Smooth muscle cell (in vitro differentiated cells): ENCODE results near the gene ACMSD. TPM values are rescaled to one million over a fixed set of nuclear protein-coding genes. Genes with fewer than 3 reads are reported as not detected.

ENCODE experiments used
- DNase-seq: peaks from one replicate; lab custom pipeline; 2025; ENCODE audit not compliant: unreplicated experiment; lab: John Stamatoyannopoulos, UW
- H2AFZ ChIP-seq: fragments of 200-600 bp; sonication (generic); 2 replicates; pipeline ENCODE4 v1.6.0; 2016; ENCODE audit warnings: antibody characterized with exemption, low read depth, mild to moderate bottlenecking
- H3F3A ChIP-seq: fragments of 200-600 bp; sonication (generic); 2 replicates; pipeline ENCODE4 v1.6.0; 2017; ENCODE audit warnings: antibody characterized with exemption, low read depth
- H3K27ac ChIP-seq: fragments of 200-600 bp; sonication (generic); 2 replicates; pipeline ENCODE4 v1.5.1; 2016; ENCODE audit warnings: low read depth, mild to moderate bottlenecking
- H3K27me3 ChIP-seq: fragments of 200-600 bp; sonication (generic); 2 replicates; pipeline ENCODE4 v1.6.1; 2016; ENCODE audit warnings: low read depth, mild to moderate bottlenecking
- H3K36me3 ChIP-seq: fragments of 200-600 bp; sonication (generic); 2 replicates; pipeline ENCODE4 v1.5.1; 2016; ENCODE audit warnings: low read depth
- H3K4me1 ChIP-seq: fragments of 200-600 bp; sonication (generic); 2 replicates; pipeline ENCODE4 v1.5.1; 2016; ENCODE audit warnings: low read depth
- H3K4me2 ChIP-seq: fragments of 200-600 bp; sonication (generic); 2 replicates; pipeline ENCODE4 v1.6.0; 2016; ENCODE audit warnings: mild to moderate bottlenecking
- H3K4me3 ChIP-seq: fragments of 200-600 bp; sonication (generic); 2 replicates; pipeline ENCODE4 v1.5.1; 2016; ENCODE audit warnings: mild to moderate bottlenecking
- H3K79me2 ChIP-seq: fragments of 200-600 bp; sonication (generic); 2 replicates; pipeline ENCODE4 v1.6.0; 2016; ENCODE audit warnings: low read depth, mild to moderate bottlenecking
- H3K9ac ChIP-seq: fragments of 200-600 bp; sonication (generic); 2 replicates; pipeline ENCODE4 v1.6.0; 2016; ENCODE audit warnings: low read depth
- H3K9me3 ChIP-seq: fragments of 200-600 bp; sonication (generic); replicated peaks from 2 replicates; pipeline ENCODE4 v1.5.1; 2016; ENCODE audit warnings: low read depth
- H4K20me1 ChIP-seq: fragments of 200-600 bp; sonication (generic); 2 replicates; pipeline ENCODE4 v1.6.0; 2016; ENCODE audit warnings: low read depth
- WGBS: methylation state at CpG from one replicate; pipeline ENCODE4 v1.1.7; 2016; ENCODE audit warnings: low lambda C conversion rate; 5-methylcytosine and 5-hydroxymethylcytosine counted together
- polyA plus RNA-seq: library from polyadenylated mRNA; unstranded; fragments of >200 nt; fragmentation: Nextera tagmentation; extraction: Ambion mirVana; gene quantifications from 2 replicates; pipeline ENCODE4 v1.2.1, GENCODE V29; 2016
- total RNA-seq: library from RNA; depleted of rRNA; stranded (reverse); fragments of >200 nt; gene quantifications from 2 replicates; pipeline ENCODE4 v1.2.3, GENCODE V29; 2014
- TF ChIP-seq, protein P1 (sequence below): fragments of 200-600 bp; sonication (generic); IDR thresholded peaks from 2 replicates; pipeline ENCODE4 v1.5.1; 2017; ENCODE audit warnings: borderline replicate concordance, mild to moderate bottlenecking, antibody characterized with exemption; ENCODE audit not compliant: insufficient read depth, poor library complexity, severe bottlenecking

Gene ACMSD
- total and polyA plus RNA-seq, 2 experiments from 2014 or later: not detected

DNA sequence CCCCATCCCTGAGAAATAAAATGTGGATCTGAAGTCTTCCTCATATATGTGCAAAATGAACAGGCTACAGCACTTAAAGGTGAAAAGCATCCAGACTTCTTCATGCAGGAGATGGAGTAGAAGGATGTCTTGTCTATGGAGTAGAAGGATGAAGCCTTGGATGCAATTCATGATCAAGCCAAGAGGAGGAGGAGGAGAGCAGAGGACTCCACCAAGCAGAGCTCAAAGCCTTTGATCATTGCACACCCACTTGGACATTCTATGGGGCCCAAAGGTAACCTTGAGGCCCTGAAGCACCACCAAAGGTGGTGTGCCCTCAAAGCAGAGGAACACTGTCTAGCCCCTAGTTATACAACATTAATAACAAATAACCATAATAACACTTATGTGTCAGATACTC lies 17.3 kb downstream of the ACMSD start:
- Histone ChIP-seq H2AFZ (no peak overlapping the region), H3K4me2 (no peak overlapping the region), H3K9me3 (no peaks in the 10 kb centered on the region), H3K79me2 (no peaks in the 10 kb centered on the region), H3F3A (no peaks in the 10 kb centered on the region), H3K4me1 (no peaks in the 10 kb centered on the region), H3K9ac (no peak overlapping the region), H4K20me1 (no peaks in the 10 kb centered on the region), H3K4me3 (no peak overlapping the region), H3K27me3 (no peaks in the 10 kb centered on the region), H3K27ac (no peak overlapping the region), H3K36me3 (no peaks in the 10 kb centered on the region)
- TF ChIP-seq, protein P1, sequence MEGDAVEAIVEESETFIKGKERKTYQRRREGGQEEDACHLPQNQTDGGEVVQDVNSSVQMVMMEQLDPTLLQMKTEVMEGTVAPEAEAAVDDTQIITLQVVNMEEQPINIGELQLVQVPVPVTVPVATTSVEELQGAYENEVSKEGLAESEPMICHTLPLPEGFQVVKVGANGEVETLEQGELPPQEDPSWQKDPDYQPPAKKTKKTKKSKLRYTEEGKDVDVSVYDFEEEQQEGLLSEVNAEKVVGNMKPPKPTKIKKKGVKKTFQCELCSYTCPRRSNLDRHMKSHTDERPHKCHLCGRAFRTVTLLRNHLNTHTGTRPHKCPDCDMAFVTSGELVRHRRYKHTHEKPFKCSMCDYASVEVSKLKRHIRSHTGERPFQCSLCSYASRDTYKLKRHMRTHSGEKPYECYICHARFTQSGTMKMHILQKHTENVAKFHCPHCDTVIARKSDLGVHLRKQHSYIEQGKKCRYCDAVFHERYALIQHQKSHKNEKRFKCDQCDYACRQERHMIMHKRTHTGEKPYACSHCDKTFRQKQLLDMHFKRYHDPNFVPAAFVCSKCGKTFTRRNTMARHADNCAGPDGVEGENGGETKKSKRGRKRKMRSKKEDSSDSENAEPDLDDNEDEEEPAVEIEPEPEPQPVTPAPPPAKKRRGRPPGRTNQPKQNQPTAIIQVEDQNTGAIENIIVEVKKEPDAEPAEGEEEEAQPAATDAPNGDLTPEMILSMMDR: no peak
- DNase-seq: no peak

DNA sequence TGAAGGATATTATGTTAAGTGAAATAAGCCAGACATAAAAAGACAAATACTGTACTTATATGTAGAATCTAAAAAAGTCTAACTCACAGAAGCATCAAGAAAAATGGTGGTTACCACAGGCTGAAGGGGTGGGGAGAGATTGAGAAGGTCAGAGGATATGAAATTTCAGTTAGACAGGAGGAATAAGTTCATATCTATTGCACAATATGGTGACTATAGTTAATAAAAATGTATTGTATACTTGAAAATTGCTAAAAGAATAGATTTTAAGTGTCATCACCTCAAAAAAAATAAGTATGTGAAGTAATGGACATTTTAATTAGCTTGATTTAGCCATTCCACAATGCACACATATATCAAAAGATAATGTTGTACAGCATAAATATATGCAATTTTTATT lies 19.8 kb downstream of the ACMSD start:
- H3K4me2 ChIP-seq: no peak overlapping the region
- no peaks in the 10 kb centered on the region for H3K36me3 ChIP-seq
- no peaks in the 10 kb centered on the region for H3F3A ChIP-seq
- H3K27ac ChIP-seq: no peak overlapping the region
- no peaks in the 10 kb centered on the region for H3K27me3 ChIP-seq
- H3K9ac ChIP-seq: no peak overlapping the region
- no peak overlapping the region for H3K4me3 ChIP-seq
- no peaks in the 10 kb centered on the region for H4K20me1 ChIP-seq
- H3K9me3 ChIP-seq: no peaks in the 10 kb centered on the region
- H2AFZ ChIP-seq: no peak overlapping the region
- H3K79me2 ChIP-seq: no peaks in the 10 kb centered on the region
- TF ChIP-seq, protein P1: no peak
- DNase-seq: no peak
- H3K4me1 ChIP-seq: no peaks in the 10 kb centered on the region

DNA sequence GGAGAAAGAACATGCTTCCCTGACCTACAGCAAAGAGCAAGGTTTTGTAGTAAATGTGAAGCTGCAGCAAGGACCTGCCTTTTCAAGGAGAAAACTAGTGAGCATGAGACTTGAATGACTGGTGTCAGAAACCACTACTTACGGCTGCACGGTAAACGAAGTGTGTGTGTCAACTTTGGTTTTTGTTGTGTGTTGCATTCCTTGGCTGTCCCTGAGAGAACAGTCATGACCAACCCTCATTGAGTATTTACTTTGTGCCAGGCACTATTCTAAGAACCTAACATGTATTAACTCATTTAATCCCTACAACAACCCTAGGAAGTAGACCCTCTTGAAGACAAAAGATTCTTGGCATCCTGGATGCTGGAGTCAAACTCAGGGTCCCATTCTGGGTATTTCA lies 22.8 kb downstream of the ACMSD start:
- no peak overlapping the region for H3K27ac ChIP-seq
- H3K4me1 ChIP-seq: no peaks in the 10 kb centered on the region
- H3K36me3 ChIP-seq: no peaks in the 10 kb centered on the region
- no peaks in the 10 kb centered on the region for H3K27me3 ChIP-seq
- no peak overlapping the region for H2AFZ ChIP-seq
- TF ChIP-seq, protein P1: no peak
- H3K4me3 ChIP-seq: no peak overlapping the region
- H3K9me3 ChIP-seq: no peaks in the 10 kb centered on the region
- DNase-seq: no peak
- no peaks in the 10 kb centered on the region for H3F3A ChIP-seq
- no peak overlapping the region for H3K9ac ChIP-seq
- no peaks in the 10 kb centered on the region for H3K79me2 ChIP-seq
- WGBS: 93% methylated on average over 3 of the region's 3 CpGs
- no peaks in the 10 kb centered on the region for H4K20me1 ChIP-seq
- no peak overlapping the region for H3K4me2 ChIP-seq

DNA sequence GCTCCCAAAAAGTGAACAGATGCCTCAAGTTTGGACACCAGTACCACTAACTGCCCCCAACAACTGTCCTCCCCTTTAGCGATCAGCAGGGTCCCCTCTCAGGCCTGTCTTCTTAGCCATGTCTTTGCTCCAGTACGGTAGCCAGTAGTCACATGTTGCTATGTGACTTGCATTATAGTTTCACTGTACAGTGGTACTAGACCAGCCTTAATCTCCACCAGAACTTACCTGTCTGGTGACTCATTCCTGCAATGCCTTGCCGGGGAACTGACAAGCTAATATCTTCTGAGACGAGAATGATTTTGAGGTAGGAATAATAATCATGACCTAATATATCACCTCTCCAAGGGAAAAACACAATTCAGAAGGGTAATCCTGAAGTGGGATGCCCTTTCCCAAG lies 23.7 kb downstream of the ACMSD start:
- 80% methylated on average over 4 of the region's 4 CpGs for WGBS
- no peaks in the 10 kb centered on the region for H3K9me3 ChIP-seq
- no peaks in the 10 kb centered on the region for H3K36me3 ChIP-seq
- DNase-seq: no peak
- no peak overlapping the region for H3K9ac ChIP-seq
- no peaks in the 10 kb centered on the region for H4K20me1 ChIP-seq
- H3K79me2 ChIP-seq: no peaks in the 10 kb centered on the region
- no peak overlapping the region for H3K4me2 ChIP-seq
- no peak overlapping the region for H2AFZ ChIP-seq
- H3K4me1 ChIP-seq: no peaks in the 10 kb centered on the region
- H3K4me3 ChIP-seq: no peak overlapping the region
- H3K27me3 ChIP-seq: no peaks in the 10 kb centered on the region
- no peaks in the 10 kb centered on the region for H3F3A ChIP-seq
- TF ChIP-seq, protein P1: no peak
- no peak overlapping the region for H3K27ac ChIP-seq
